Measurements from ENCODE around the gene TMEM139. TPM values are rescaled to one million over a fixed set of nuclear protein-coding genes. Genes with fewer than 3 reads are reported as not detected.

Gene TMEM139
- total RNA-seq, 1 experiment from 2014 or later: 0.85 TPM

- peaks cover 12 to 14% of the 10 kb centered on the region in 2 experiments for H3K9me3 Mint-ChIP-seq
- Histone ChIP-seq H3K4me2 (ENCODE audit: insufficient read depth, insufficient read length, low read length) (peak within 1 kb of the TSS; percentile 99), H3K79me2 (ENCODE audit: insufficient read depth, low read length) (peaks cover 16% of the 10 kb centered on the region; the same call in 1 of the 2 replicates), H2BK120ac (ENCODE audit: low read depth, low read length, poor library complexity, severe bottlenecking) (no peak within 1 kb of the TSS), H3K27ac (ENCODE audit: insufficient read length, low read depth, low read length) (no peak within 1 kb of the TSS), H3K56ac (ENCODE audit: insufficient read length, low read depth, low read length) (no peak within 1 kb of the TSS), H3T11ph (ENCODE audit: low read length) (no peak within 1 kb of the TSS), H3K9me3 (ENCODE audit: control insufficient read depth, low read depth, low read length) (peaks cover 10% of the 10 kb centered on the region), H2BK12ac (ENCODE audit: insufficient read length, low read depth, low read length) (no peak within 1 kb of the TSS), H3K4me1 (ENCODE audit: insufficient read depth, low read length) (peaks cover 9% of the 10 kb centered on the region; the same call in 1 of the 2 replicates), H3K14ac (ENCODE audit: insufficient read depth, low read length) (peak within 1 kb of the TSS; percentile 99), H4K20me1 (ENCODE audit: control insufficient read depth, insufficient read depth, insufficient read length) (no peaks in the 10 kb centered on the region), H2AK5ac (ENCODE audit: insufficient read length, low read length) (no peak within 1 kb of the TSS), H3K4ac (ENCODE audit: low read depth, low read length) (no peak within 1 kb of the TSS; the same call in 1 of the 2 replicates), H4K5ac (ENCODE audit: insufficient read length, low read depth, low read length) (peak within 1 kb of the TSS; percentile 17), H2BK15ac (ENCODE audit: low read depth, low read length) (no peak within 1 kb of the TSS), H2BK5ac (ENCODE audit: insufficient read length, low read length) (no peak within 1 kb of the TSS), H3K23ac (ENCODE audit: insufficient read length, low read depth, low read length) (no peak within 1 kb of the TSS), H3K79me1 (ENCODE audit: insufficient read depth, low read depth, low read length, poor library complexity, severe bottlenecking) (no peaks in the 10 kb centered on the region), H3K23me2 (ENCODE audit: insufficient read length, low read depth, low read length, poor library complexity, severe bottlenecking) (peaks cover 10% of the 10 kb centered on the region), H2BK20ac (ENCODE audit: low read depth, low read length, poor library complexity, severe bottlenecking) (no peak within 1 kb of the TSS), H3K18ac (ENCODE audit: insufficient read length, low read depth, low read length) (peak within 1 kb of the TSS; percentile 92), H4K8ac (replicated peaks; ENCODE audit: insufficient read length, low read depth, low read length) (no peak within 1 kb of the TSS), H2AFZ (ENCODE audit: low read length) (no peak within 1 kb of the TSS), H4K91ac (ENCODE audit: insufficient read length, low read depth, low read length) (peak within 1 kb of the TSS; percentile 60), H3K27me3 (ENCODE audit: insufficient read depth, low read length) (peaks cover 10% of the 10 kb centered on the region; the same call in 1 of the 2 replicates), H3K9ac (ENCODE audit: extremely low read depth, insufficient read length, low read length) (peak within 1 kb of the TSS; percentile 94)
- H3K4me3 Mint-ChIP-seq: peak within 1 kb of the TSS; percentile 91 to 95
- H3K27ac Mint-ChIP-seq: peak within 1 kb of the TSS; percentile 57 to 96 (median 95); a peak in 6 of 7 replicates
- peaks cover 35% of the 10 kb centered on the region for H3K27me3 Mint-ChIP-seq (ENCODE audit: low read depth)
- peaks cover 38 to 41% of the 10 kb centered on the region in 2 experiments for H3K4me1 Mint-ChIP-seq
- DNase-seq: peak; percentile 99
- no CpG with 5 or more reads among the region's 84 CpGs for WGBS (ENCODE audit: extremely low coverage, insufficient read length, low lambda C conversion rate)
- peaks cover 31 to 51% (median 43%) of the 10 kb centered on the region in 3 experiments for H3K36me3 Mint-ChIP-seq (ENCODE audit: insufficient read depth in 1 of 3, low read depth in 3 of 3)
- peak; percentile 44; the same call in 2 of the 3 replicates for TF ChIP-seq CTCF (conservative IDR thresholded peaks at IDR 0.05)
Observed at GRCh38 chr7:143287935-143288826, 3.4 kb downstream of the TMEM139 start, which contains the start of gene CASP2. CASP2 (plus strand) TSS chr7:143288351; CDS start chr7:143288456, 105 bp downstream.
